Natural killer cell (primary cell): ENCODE results near the gene PITX3. TPM values are rescaled to one million over a fixed set of nuclear protein-coding genes. Genes with fewer than 3 reads are reported as not detected.
"Not testable (repeated sequence)": the region's sequence is repeated elsewhere in the genome, so short reads cannot be mapped to it uniquely, and the experiment has no call there.

ENCODE experiments used
- ATAC-seq, 3 donors: fragments of 150-1000 bp in 2 of 3; fragments of 200-7000 bp in 1 of 3; cut with Tn5 transposase; 1 replicate in 1 of 3; 2 replicates in 2 of 3; pipeline ENCODE4 v1.10.0; 2021; ENCODE audit warnings: mild to moderate bottlenecking in 2 of 3, moderate library complexity in 2 of 3
- DNase-seq, 2 donors: peaks; one replicate each; pipeline versions ENCODE4 v3.0.0 to v3.0.0-alpha.2; 2013 to 2021; ENCODE audit warnings: mixed read lengths in 1 of 2
- H3K27ac ChIP-seq: one replicate; pipeline ENCODE4 v1.5.1; 2013; ENCODE audit warnings: mild to moderate bottlenecking, low read length
- H3K27me3 ChIP-seq: one replicate; pipeline ENCODE4 v1.6.1; 2013; ENCODE audit warnings: low read length; ENCODE audit not compliant: control insufficient read depth, insufficient read depth
- H3K36me3 ChIP-seq: one replicate; pipeline ENCODE4 v1.6.1; 2013; ENCODE audit warnings: low read length; ENCODE audit not compliant: control insufficient read depth, insufficient read depth
- H3K4me1 ChIP-seq: one replicate; pipeline ENCODE4 v1.6.1; 2013; ENCODE audit warnings: low read length; ENCODE audit not compliant: control insufficient read depth, insufficient read depth
- H3K4me3 ChIP-seq: one replicate; pipeline ENCODE4 v1.5.1; 2013; ENCODE audit warnings: low read length
- H3K9me3 ChIP-seq: one replicate; pipeline ENCODE4 v1.6.1; 2013; ENCODE audit warnings: low read length; ENCODE audit not compliant: control insufficient read depth, insufficient read depth
- H3K27ac Mint-ChIP-seq, 2 donors: one replicate each; pipeline ENCODE4 v1.8.0; 2022; ENCODE audit warnings: mild to moderate bottlenecking in 2 of 2, mixed read lengths in 2 of 2, moderate library complexity in 1 of 2
- H3K27me3 Mint-ChIP-seq, 2 donors: one replicate each; pipeline ENCODE4 v1.8.0; 2022; ENCODE audit warnings: low read depth in 2 of 2, mixed read lengths in 2 of 2
- H3K36me3 Mint-ChIP-seq: one replicate; pipeline ENCODE4 v1.8.0; 2022; ENCODE audit warnings: mixed read lengths
- H3K4me1 Mint-ChIP-seq, 2 donors: one replicate each; pipeline ENCODE4 v1.8.0; 2022; ENCODE audit warnings: mixed read lengths in 2 of 2
- H3K4me3 Mint-ChIP-seq: one replicate; pipeline ENCODE4 v1.8.0; 2022; ENCODE audit warnings: mild to moderate bottlenecking, moderate library complexity, mixed read lengths
- H3K9me3 Mint-ChIP-seq, 2 donors: one replicate each; pipeline ENCODE4 v1.8.0; 2022; ENCODE audit warnings: mixed read lengths in 2 of 2
- CTCF ChIP-seq: fragments of 200-600 bp; IDR thresholded peaks from one replicate; pipeline ENCODE4 v1.8.0; 2022; ENCODE audit warnings: antibody characterized with exemption
- WGBS: methylation state at CpG from one replicate; pipeline ENCODE4 v1.1.7; 2013; ENCODE audit warnings: missing lambda C conversion rate; ENCODE audit not compliant: insufficient coverage; 5-methylcytosine and 5-hydroxymethylcytosine counted together
- intact Hi-C: fragments of 100-400 bp; cut with micrococcal nuclease; formaldehyde crosslinking; loops from one replicate; pipeline ENCODE4 v1.14.2; 2022
- total RNA-seq, 4 donors: library from RNA; stranded (reverse); fragments of 120-200 nt in 1 of 4; gene quantifications; one replicate each; pipeline versions ENCODE4 v1.2.3 to v1.2.4, GENCODE V29; 2013 to 2022

The PITX3 gene
- total RNA-seq, 3 donors from 2014 or later (not counting 1 experiment from before 2014, with no cell fraction given) = not detected

GRCh38 chr10:102255404-102255803, 14.1 kb upstream of the PITX3 start:
- TF ChIP-seq CTCF = no peak
- H3K4me1 ChIP-seq = no peaks in the 10 kb centered on the region
- no peak overlapping the region for H3K4me3 ChIP-seq
- no peak overlapping the region for H3K27ac Mint-ChIP-seq
- no peak for DNase-seq
- no peaks in the 10 kb centered on the region for H3K27me3 Mint-ChIP-seq
- H3K4me3 Mint-ChIP-seq = no peak overlapping the region
- no peak overlapping the region for H3K27ac ChIP-seq
- WGBS = 80% methylated on average over 1 of the region's 2 CpGs
- H3K4me1 Mint-ChIP-seq = peaks cover 0 to 4% of the 10 kb centered on the region in 2 donors
- no peaks in the 10 kb centered on the region for H3K9me3 ChIP-seq
- no peaks in the 10 kb centered on the region for H3K9me3 Mint-ChIP-seq
- intact Hi-C loops = no loop called here
- ATAC-seq = no peak
- peaks cover 11% of the 10 kb centered on the region for H3K36me3 ChIP-seq
- H3K27me3 ChIP-seq = no peaks in the 10 kb centered on the region
- peaks cover 7% of the 10 kb centered on the region for H3K36me3 Mint-ChIP-seq

- peaks cover 0 to 2% of the 10 kb centered on the region in 2 donors for H3K4me1 Mint-ChIP-seq
- peaks cover 3% of the 10 kb centered on the region for H3K36me3 Mint-ChIP-seq
- no peak overlapping the region for H3K4me3 ChIP-seq
- no peak for DNase-seq
- no peaks in the 10 kb centered on the region for H3K27me3 ChIP-seq
- WGBS = 91% methylated on average over 1 of the region's 1 CpG
- no peak for TF ChIP-seq CTCF
- no peaks in the 10 kb centered on the region for H3K27me3 Mint-ChIP-seq
- H3K27ac Mint-ChIP-seq = no peak overlapping the region
- H3K9me3 ChIP-seq = no peaks in the 10 kb centered on the region
- H3K4me3 Mint-ChIP-seq = no peak overlapping the region
- peaks cover 6% of the 10 kb centered on the region for H3K36me3 ChIP-seq
- intact Hi-C loops = no loop called here
- no peaks in the 10 kb centered on the region for H3K9me3 Mint-ChIP-seq
- H3K4me1 ChIP-seq = no peaks in the 10 kb centered on the region
- ATAC-seq = no peak
- H3K27ac ChIP-seq = no peak overlapping the region
Observed at GRCh38 chr10:102254426-102254825, 13.1 kb upstream of the PITX3 start.

GRCh38 chr10:102252508-102252907, 11.2 kb upstream of the PITX3 start:
- not testable (repeated sequence) for ATAC-seq, H3K4me1 Mint-ChIP-seq

GRCh38 chr10:102247734-102248133, 6.4 kb upstream of the PITX3 start:
- intact Hi-C loops = loop anchor here (10.0 kb wide), 1 partner anchor 397 kb away; the partner anchor contains the start of gene TRIM8
- no peak for ATAC-seq
- TF ChIP-seq CTCF = no peak
- H3K36me3 Mint-ChIP-seq = no peaks in the 10 kb centered on the region
- Histone ChIP-seq H3K36me3 (peaks cover 2% of the 10 kb centered on the region), H3K9me3 (no peaks in the 10 kb centered on the region), H3K27ac (no peak overlapping the region), H3K27me3 (peaks cover 2% of the 10 kb centered on the region), H3K4me3 (no peak overlapping the region), H3K4me1 (peaks cover 13% of the 10 kb centered on the region)
- peaks cover 37 to 40% of the 10 kb centered on the region in 2 donors for H3K4me1 Mint-ChIP-seq
- no peaks in the 10 kb centered on the region for H3K9me3 Mint-ChIP-seq
- H3K27ac Mint-ChIP-seq = peak overlapping the region; percentile 8 to 70
- H3K27me3 Mint-ChIP-seq = peaks cover 4 to 6% of the 10 kb centered on the region in 2 donors
- DNase-seq = no peak
- H3K4me3 Mint-ChIP-seq = peak overlapping the region; percentile 49

More at GRCh38 chr10:102252508-102252907, 11.2 kb upstream of the PITX3 start:
- WGBS = 89% methylated on average over 2 of the region's 3 CpGs
- H3K36me3 ChIP-seq, H3K4me3 Mint-ChIP-seq, H3K27ac Mint-ChIP-seq, H3K27me3 ChIP-seq, intact Hi-C loops, H3K27me3 Mint-ChIP-seq, H3K4me1 ChIP-seq, H3K27ac ChIP-seq, H3K36me3 Mint-ChIP-seq, H3K4me3 ChIP-seq, DNase-seq, H3K9me3 ChIP-seq, H3K9me3 Mint-ChIP-seq: not testable (repeated sequence)
